Stimulated activated CD4-positive, alpha-beta T cell treated with anti-CD3 and anti-CD28 coated beads, TNF-alpha, amount 100 ng/mL, for 24 hours (primary cell): ENCODE results near the gene PRAMEF20.
"Not testable (repeated sequence)": the region's sequence is repeated elsewhere in the genome, so short reads cannot be mapped to it uniquely, and the experiment has no call there.

Experiments used
- DNase-seq, 3 experiments: peaks; one replicate each; pipeline ENCODE4 v3.0.0-alpha.2; 2020; ENCODE audit warnings: low read depth in 3 of 3

Gene PRAMEF20

GRCh38 chr1:13410150-13410549 is at the start of gene PRAMEF20:
Gene PRAMEF20 (plus strand): TSS chr1:13410450. CDS start chr1:13416355, 5,905 bp downstream.
- DNase-seq = not testable (repeated sequence)

- not testable (repeated sequence) for DNase-seq
These were observed 47.9 kb upstream of the PRAMEF20 start for GRCh38 chr1:13362364-13362763.

DNA sequence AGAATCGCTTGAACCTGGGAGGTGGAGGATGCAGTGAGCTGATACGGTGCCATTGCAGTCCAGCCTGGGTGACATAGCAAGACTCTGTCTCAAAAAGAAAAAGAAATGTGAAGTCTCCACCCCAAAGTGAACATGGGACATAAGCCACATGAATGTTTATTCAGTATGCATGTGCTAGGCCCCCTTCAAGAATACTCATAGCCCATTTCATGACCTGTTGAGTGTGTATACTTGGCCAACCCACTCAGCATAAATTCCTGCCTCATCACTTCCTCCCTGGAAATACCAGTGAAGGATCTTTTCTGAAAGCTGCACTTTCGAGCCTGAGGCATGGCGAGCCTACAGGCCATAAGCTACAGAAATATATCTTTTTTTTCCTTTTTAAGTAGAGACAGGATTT is 45.3 kb upstream of the PRAMEF20 start:
- DNase-seq = not testable (repeated sequence)

GRCh38 chr1:13366536-13366935 is 43.7 kb upstream of the PRAMEF20 start:
- not testable (repeated sequence) for DNase-seq

- DNase-seq = peak in 1 of 3 experiments; percentile 17
These were observed 41.7 kb upstream of the PRAMEF20 start for GRCh38 chr1:13368544-13368943.

DNA sequence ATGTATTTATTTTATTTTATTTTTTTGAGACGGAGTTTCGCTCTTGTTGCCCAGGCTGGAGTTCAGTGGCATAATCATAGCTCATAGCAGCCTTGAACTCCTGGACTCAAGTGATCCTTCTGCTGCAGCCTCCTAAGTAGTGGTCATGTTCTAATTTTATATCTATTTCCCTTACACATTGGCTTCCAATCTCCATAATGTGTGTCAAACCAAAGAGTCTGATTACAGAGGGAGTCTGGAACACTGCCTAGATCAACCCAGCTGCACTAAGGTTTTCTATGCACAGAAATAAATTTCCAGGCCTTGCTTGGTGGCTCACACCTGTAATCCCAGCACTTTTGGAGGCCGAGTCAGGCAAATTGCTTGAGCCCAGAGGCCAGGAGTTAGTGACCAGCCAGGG is 31.3 kb upstream of the PRAMEF20 start:
- DNase-seq = not testable (repeated sequence)

- not testable (repeated sequence) for DNase-seq
These were observed 29.9 kb upstream of the PRAMEF20 start for GRCh38 chr1:13380380-13380779.

GRCh38 chr1:13389332-13389731 is 20.9 kb upstream of the PRAMEF20 start, which contains the start of gene PRAMEF17:
Gene PRAMEF17 (plus strand): TSS chr1:13389632. CDS start chr1:13389658, 26 bp downstream.
- DNase-seq = not testable (repeated sequence)

- DNase-seq = not testable (repeated sequence)
These were observed 17.2 kb upstream of the PRAMEF20 start for GRCh38 chr1:13393004-13393403.

- not testable (repeated sequence) for DNase-seq
These were observed 15.5 kb upstream of the PRAMEF20 start for GRCh38 chr1:13394761-13395160.

DNA sequence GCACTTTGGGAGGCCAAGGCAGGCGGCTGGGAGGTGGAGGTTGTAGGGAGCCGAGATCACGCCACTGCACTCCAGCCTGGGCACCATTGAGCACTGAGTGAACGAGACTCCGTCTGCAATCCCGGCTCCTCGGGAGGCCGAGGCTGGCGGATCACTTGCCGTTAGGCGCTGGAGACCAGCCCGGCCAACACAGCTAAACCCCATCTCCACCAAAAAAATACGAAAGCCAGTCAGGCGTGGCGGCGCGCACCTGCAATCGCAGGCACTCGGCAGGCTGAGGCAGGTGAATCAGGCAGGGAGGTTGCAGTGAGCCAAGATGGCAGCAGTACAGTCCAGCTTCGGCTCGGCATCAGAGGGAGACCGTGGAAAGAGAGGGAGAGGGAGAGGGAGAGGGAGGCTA is 14.9 kb upstream of the PRAMEF20 start:
- DNase-seq = not testable (repeated sequence)

- DNase-seq = no peak
These were observed 2.4 kb upstream of the PRAMEF20 start for GRCh38 chr1:13407811-13408210.

DNA sequence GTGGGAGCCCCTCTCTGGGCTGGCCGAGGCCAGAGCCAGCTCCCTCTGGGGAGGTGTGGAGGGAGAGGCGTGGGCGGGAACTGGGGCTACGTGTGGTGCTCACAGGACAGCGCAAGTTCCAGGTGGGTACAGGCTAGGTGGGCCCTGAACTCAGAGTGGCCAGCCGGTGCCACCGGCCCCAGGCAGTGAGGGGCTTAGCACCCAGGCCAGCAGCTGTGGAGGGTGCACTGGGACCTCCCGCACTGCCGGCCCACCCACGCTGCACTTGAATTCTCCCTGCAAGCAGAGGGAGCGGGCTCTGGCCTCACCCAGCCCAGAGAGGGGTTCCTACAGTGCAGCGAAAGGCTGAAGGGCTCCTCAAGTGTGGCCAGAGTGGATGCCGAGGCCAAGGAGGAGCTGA is 20.2 kb downstream of the PRAMEF20 start:
- no peak for DNase-seq

GRCh38 chr1:13432251-13432650 is 22.0 kb downstream of the PRAMEF20 start:
- DNase-seq = no peak

- not testable (repeated sequence) for DNase-seq
These were observed 23.6 kb downstream of the PRAMEF20 start for GRCh38 chr1:13433694-13434358.

- DNase-seq = no peak
These were observed 25.2 kb downstream of the PRAMEF20 start for GRCh38 chr1:13435458-13435857.

DNA sequence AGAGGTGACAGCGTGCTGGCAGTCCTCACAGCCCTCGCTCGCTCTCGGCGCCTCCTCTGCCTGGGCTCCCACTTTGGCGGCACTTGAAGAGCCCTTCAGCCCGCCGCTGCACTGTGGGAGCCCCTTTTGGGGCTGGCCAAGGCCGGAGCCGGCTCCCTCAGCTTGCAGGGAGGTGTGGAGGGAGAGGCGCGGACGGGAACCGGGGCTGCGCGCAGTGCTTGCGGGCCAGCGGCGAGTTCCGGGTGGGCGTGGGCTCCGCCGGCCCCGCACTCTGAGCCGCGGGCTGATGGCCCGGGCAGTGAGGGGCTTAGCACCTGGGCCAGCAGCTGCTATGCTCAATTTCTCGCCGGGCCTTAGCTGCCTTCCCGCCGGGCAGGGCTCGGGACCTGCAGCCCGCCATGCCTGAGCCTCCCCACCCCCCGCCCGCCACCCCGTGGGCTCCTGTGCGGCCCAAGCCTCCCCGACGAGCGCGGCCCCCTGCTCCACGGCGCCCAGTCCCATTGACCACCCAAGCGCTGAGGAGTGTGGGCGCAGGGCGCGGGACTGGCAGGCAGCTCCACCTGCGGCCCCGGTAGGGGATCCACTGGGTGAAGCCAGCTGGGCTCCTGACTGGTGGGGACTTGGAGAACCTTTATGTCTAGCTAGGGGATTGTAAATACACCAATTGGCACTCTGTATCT is 29.0 kb downstream of the PRAMEF20 start:
- not testable (repeated sequence) for DNase-seq

DNA sequence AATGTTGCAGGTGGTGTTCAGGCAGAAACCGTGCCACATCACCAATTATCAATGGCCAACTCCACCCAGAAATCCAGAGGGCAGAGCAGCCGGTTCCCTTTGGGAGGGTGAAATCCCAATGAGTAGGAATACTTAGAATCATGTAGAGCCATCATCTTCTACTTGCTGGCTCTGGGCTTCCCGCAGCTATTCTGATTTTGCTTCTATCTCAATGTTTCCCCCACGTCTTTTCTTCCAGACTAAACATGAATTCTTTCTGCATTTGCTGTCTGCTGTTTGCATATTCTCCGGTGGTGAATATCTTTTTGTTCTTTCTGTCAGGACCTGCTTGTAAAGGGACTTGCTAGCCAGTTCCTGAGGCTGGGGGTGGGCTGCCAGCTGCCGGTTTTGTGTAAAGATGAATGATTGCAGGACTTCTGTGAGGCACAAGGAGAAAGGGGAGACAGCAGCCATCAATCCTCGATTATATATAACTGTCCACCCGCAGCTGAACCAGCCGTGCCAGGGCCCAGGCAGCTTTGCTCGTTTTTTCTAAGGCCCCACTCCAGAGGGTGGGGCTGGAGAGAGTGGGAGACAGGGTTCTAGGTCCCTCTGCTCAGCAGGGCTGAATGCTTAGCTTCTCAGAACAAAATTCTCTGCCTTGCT is 33.2 kb downstream of the PRAMEF20 start:
- DNase-seq = no peak

DNA sequence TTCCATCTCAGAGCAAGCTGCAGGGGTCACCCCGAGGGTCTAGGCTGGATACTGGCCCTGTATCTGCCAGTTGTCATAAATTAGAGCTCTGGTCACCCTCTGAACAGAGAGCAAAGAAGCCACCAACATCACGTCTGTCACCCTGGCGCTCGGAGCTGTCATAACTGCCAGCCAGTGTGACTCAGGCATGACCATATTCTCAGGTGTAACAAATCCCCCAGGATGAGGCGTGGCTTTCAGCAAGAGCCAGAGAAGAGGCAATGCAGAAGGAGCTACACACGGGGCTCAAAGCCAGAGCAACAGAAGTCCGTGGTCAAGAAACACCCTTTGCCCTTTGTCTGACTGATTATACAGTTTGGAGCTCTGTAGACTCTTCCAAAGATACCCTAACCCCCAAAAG is 40.0 kb downstream of the PRAMEF20 start:
- DNase-seq = no peak

- no peak for DNase-seq
These were observed 41.2 kb downstream of the PRAMEF20 start for GRCh38 chr1:13451399-13451965.

- DNase-seq = no peak
These were observed 46.8 kb downstream of the PRAMEF20 start for GRCh38 chr1:13456904-13457532.

- DNase-seq = no peak
These were observed 51.7 kb downstream of the PRAMEF20 start for GRCh38 chr1:13461977-13462376.
